AG08395 (cell line): ENCODE measurements around the gene JHY.

Experiments
- DNase-seq: peaks from one replicate; pipeline ENCODE4 v3.0.0; 2012; ENCODE audit warnings: mixed read lengths, low spot score

Gene JHY

DNA sequence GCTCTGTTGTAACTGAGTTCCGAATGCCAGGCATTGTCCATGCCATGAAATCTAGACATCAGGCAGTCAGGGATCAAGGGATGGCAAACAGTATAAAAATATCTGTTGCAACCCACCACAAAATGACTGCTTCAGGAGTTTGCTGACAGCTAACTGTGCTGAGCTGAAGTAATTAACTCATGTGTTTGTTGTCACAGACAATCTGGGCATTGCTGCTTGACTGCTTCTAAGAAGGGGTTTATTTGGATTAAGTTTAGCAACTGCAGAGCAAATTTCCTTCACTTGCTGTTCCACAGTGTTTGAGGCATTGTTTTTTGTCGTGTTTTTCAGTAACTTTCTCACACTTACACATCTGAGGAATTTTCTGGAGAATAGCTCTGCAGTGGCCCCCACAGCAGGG is 68.7 kb downstream of the JHY start:
- no peak for DNase-seq

DNA sequence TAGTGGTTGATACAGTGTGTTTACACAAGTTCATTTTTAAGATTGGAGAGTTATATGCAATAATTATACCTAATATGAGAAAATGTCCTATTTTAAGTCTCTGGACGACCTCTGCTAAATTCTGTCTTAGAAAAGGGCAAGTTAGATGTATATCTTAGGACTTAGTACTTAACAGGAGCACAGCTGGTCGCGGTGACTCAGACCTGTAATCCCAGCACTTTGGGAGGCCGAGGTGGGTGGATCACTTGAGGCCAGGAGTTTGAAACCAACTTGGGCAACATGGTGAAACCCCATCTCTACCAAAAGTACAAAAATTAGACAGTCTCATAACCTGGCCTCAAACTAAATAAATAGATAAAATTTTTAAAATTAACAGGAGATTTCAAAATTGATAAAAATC is 71.9 kb downstream of the JHY start:
- DNase-seq = no peak

GRCh38 chr11:122963961-122964360 is 81.4 kb downstream of the JHY start:
- DNase-seq = no peak

- DNase-seq = no peak
These were observed 93.6 kb downstream of the JHY start for GRCh38 chr11:122976061-122976733.

- no peak for DNase-seq
These were observed 94.3 kb downstream of the JHY start for GRCh38 chr11:122976734-122977469.

DNA sequence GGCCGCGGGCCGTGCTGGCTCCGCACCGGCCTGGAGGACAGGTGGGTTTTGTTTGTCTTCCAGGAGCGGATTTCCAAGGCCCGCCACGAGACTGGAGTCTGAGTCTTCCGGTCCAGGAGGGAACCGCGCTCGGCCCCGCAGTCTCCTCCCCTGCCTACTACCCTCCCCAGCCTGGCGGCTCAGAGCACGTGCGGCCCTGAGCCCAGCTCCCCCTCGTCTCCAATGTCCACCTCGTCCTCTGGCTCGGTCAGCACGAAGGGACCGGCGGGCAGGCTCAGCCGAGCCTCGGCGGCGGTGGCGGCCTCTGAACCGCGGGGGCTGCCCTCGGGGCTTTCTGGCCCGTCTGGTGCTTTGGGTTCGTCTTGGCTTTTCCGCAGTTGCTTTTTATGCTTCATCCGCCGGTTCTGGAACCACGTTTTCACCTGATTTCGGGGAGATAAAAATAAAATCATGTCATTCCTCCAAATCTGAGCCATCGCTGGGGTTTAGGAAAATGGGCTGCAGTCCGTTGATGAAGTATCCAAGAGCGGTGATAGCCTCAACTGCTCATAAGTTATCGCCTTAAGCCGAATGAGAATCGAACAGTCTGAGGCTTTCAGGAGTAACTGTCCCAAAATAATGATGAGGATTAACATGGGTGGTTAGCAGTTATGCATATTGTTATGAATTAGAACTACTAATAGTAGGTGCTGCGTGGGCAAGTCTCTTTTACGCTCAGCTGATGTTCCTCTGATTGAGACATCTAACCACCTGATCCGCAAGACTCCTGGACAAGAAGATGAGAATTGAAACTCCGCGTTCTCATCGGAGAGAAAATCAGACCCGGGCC is 95.1 kb downstream of the JHY start:
- DNase-seq = no peak

DNA sequence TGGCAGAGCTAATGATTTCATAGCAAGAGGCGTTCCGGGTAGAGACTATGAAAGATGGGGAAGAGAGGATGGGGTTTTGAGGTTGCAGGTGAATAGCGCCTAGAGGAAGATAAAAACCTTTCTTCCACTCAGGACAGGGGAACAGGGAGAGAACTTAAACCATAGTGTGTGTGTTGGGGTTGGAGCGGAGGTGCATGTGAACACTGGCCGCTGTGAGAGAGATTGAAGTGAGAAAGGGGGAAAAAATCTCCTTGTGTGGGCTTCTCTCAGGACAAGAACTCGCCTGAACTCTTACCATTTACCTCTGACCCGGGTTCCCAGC is 95.7 kb downstream of the JHY start:
- DNase-seq = no peak

DNA sequence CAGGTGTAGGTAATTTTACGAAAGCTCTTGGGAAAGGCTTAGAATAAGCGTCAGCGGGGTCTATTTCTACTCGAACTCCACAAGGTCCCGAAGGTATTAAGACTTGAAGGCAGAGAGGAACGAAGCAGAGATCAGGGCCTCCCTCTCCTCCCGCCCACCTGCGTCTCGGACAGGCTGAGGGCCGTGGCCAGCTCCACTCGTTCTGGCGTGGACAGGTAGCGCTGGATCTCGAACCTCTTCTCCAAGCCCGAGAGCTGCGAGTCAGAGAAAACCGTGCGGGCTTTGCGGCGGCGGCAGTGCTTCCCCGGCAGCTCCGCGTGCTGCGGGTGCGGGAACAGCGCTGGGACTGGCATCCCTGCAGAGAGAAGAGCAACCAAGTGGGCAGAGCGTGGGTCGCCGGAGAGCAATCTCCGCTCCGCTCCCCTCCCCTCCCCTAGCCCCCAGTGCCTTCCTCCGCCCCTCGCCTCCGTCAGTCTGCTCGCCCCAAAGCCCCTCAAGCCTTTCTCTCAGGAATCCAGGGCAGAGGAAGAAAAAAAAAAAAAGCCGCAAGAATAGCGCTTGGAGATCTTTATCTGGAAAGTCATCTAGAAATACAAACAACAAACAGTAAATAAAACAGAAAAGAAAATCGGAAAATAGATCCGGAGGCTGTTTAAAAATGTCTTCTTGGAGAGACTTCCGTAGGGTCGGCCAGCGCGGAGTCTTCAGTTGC is 96.7 kb downstream of the JHY start:
- DNase-seq = no peak

DNA sequence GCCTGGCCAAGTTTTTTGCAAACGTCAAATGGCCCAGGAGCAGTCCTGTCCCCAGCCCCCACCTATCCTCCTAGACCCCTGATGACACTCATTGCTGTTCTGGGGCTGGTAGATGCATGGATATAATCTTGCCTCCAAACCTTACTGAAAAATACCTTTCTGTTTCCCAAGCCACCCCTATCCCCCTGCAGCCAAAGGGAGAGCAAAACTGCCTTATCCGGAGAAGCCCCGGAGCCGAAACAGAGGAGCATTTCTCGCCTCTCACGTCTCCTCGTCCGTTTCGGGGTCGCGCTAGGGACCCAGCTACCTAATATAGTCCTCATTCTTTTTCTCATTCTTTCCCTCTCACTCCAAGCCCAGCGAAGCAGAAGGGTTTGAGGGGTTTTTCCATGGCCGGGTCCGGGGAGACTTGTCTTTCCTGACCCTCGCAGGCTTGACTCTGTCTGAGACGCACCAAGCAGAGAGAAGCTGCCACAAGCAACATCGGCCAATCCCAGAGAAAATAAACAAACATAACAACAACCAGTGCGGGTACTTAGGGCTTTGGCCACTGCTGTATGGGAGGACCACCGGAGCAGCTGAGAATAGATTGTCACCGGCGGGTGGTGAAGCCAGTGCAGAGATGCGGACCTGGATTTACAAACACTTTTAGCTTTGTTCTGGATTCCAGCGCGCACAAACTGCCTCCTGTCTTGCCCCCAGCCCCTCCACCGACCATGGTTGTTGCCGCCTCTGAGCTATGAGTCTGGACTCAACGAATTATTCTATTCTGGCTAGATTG is 97.4 kb downstream of the JHY start:
- no peak for DNase-seq

GRCh38 chr11:122981388-122982264 is 99.1 kb downstream of the JHY start, which contains the start of gene BSX:
BSX (minus strand) TSS chr11:122981834; CDS start chr11:122981671, 163 bp downstream.
- DNase-seq = peak; percentile 63

GRCh38 chr11:122983438-122984185 is 101.1 kb downstream of the JHY start:
- no peak for DNase-seq

- peak; percentile 46 for DNase-seq
These were observed 101.8 kb downstream of the JHY start for GRCh38 chr11:122984186-122985011.

DNA sequence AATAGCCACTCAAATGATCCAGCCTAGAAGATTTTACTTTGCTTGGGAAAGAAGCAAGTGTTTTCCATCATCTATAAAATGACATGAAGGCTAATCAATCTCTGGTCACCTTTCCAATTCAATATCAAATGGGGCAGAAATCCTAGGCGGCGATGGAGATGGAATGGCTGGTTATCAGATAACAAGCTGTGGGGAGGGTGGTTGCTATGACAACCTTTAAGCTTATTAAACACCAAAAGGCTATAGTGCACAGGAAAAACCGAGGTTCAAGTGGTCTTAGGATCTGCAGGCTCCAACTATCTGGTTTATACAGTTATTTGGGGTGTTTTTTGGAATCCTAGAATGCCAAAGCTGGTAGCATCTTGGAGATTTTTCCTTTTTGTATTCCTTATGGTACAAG is 113.0 kb downstream of the JHY start:
- no peak for DNase-seq

DNA sequence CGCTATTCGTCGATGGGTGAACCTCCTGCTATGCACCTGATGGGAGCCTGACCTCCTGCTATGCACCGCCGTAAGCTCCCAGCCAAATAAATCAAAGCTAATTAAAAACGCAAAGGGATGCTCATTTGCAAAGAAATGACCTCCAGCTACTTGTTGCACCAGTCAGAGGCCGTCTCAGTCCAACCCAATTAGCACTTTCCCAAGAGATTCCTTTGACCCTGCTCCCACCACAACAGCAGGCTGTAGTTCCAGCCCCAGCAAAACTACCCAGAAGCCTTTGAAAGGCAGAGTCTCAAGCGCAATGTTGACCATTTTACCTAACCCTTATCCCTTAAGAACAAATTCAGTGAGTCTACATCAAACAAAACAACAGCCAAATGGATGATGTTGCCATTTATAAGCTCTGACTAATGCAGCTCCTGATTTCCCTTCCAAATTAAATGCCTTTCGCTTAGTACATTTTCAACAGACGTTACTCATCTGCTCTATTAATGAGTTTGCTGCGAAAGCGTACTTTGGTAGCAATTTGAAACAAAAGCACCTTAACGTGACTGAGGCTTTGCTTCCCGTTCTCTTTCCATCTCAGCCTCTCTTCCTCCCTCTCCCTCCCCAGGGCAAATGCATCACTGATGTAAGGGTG is 116.3 kb downstream of the JHY start:
- peak; percentile 29 for DNase-seq

- DNase-seq = no peak
These were observed 118.2 kb downstream of the JHY start for GRCh38 chr11:123000721-123001120.

DNA sequence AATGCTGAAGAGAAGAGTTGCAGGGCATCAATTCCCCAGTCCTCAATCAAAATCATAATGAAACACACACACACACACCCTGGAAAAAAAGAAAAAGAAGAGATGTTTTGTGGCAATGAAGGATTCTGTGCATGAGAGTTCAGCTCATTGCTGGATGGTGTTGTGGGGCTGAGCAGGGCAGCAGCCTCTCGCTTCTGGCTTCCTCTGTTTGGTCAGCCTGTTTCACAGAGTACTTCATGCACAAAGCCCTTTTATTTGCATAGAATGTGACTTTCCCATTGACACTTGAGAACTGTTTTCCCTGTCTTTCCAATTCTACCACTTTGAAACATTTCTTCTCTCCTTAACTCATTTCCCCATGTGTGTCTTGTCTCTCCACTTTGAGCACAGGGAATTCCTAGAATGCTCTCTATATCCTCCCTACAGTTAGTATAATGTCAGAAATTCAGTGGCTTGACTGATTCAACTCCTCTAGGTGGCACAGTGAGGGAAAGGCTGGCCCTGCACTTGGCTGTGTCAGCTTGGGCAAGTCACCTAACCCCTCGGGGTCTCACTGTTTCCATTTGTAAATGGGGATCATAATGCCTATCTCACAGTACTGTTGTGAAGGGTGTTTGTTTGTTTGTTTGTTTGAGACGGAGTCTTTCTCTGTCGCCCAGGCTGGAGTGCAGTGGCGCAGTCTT is 124.4 kb downstream of the JHY start:
- no peak for DNase-seq
